GM21786 (cell line): Measurements from ENCODE around the gene LASP1.

ENCODE experiments used
- ATAC-seq: cut with Tn5 transposase; IDR thresholded peaks from one replicate; pipeline ENCODE4 v1.9.1; 2021; ENCODE audit not compliant: unreplicated experiment

Gene LASP1

GRCh38 chr17:38868817-38869525 lies 887 bp upstream of the LASP1 start:
- ATAC-seq = peak; percentile 39

DNA sequence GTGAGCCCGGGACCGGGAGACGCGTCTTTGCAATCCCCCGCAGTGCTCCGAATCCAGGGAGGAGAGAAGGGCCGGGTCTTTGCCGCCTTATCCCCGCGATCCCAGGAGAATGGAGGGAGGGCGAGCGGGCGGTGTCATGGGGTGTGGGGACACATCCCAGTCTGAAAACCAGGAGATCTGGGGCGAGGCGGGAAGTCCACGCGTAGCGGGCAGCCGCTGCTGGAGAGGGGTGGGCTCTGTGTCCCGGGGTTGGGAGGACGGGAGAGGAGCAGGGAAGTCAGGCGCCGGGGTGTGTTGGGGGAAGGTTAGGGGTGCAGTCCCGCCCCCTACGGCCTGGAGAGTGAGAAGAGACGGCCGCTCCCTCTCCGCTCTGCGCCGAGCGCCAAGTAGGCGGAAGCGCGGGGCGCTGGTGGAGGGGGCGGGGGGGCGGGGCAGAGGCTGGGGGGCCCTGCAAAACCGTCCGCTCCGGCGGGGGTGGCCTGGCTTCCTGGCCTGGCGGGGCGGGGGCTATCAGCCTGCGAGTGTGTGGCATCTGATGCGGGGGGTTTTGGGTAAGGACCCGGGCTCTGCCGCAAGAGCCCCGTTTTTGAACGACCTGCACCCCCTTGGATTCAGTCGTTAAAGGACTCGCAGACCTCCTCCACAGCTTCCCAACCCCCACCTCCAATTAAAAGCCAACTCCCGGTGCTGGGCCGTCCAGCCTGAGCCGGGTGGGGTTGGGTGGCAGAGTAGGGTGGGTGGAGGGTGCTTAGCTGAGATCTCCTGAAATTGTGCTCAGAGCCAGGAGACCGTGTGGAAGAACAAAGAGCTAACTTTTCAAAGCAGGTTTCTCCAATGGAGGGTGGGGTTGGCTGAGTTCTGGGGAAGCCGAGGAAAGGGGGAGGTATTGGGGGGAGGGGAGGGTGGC lies 654 bp downstream of the LASP1 start:
- no peak for ATAC-seq

GRCh38 chr17:38871247-38872015 lies 1.6 kb downstream of the LASP1 start:
- no peak for ATAC-seq

DNA sequence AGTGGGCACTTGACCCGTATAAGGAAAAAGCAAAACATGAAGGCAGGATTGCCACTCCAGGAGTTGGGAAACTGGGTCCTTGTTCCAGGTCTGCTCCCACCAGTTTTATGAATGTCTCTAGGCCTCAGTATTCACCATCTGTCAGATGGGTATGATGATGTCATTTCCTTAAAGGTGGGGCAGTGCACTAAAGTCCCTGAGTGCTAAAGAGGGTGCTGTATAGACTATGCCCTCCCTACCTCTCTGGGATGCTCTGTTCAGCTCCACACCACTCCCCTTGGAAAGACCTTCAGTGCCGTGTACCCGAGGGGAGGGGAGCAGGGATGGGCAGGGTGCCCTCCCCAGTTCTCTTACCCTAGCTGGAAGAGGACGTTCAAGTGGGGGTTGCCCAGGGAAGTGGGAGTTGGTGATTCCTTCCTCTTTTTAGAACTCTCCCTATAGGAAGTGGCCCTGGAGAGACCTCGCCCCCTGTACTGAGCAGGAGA lies 2.2 kb downstream of the LASP1 start:
- ATAC-seq = no peak

- no peak for ATAC-seq
These were observed 3.0 kb downstream of the LASP1 start for GRCh38 chr17:38872671-38873385.

DNA sequence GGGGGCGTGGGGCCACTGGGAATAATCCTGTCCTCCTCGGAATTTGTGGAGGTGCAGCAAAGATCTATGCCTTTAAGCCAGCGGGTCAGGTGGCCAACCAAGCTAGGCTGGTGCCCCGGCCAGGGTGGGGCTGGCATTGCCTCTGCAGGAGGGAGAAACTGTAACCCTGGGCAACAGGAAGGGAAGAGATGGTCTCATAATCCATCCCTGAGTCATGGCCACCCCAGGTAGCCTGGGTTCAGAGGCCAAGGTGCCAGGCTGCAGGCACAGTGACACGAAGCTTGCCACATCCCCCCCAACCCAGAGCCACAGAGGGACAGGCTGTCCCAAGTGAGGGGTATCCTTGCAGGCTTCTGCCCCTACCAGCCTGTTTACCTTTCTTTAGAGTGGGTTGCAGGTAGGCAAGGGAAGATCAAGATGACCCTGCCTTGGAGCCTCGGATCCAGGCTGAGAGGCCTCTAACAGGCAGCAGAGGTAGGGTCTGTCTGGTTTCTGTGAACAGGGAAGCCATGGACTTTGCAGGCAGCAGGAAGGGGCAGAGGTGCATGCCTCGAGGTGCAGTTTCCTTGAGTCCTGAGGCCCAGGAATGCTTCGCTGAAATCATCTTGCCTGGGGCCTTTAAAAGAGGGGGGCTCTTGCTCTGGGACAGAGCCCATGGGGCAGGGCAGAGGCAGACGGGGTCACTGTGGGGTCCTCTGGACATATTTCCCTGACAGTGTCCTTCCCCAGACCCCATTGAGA lies 4.0 kb downstream of the LASP1 start:
- ATAC-seq = no peak

DNA sequence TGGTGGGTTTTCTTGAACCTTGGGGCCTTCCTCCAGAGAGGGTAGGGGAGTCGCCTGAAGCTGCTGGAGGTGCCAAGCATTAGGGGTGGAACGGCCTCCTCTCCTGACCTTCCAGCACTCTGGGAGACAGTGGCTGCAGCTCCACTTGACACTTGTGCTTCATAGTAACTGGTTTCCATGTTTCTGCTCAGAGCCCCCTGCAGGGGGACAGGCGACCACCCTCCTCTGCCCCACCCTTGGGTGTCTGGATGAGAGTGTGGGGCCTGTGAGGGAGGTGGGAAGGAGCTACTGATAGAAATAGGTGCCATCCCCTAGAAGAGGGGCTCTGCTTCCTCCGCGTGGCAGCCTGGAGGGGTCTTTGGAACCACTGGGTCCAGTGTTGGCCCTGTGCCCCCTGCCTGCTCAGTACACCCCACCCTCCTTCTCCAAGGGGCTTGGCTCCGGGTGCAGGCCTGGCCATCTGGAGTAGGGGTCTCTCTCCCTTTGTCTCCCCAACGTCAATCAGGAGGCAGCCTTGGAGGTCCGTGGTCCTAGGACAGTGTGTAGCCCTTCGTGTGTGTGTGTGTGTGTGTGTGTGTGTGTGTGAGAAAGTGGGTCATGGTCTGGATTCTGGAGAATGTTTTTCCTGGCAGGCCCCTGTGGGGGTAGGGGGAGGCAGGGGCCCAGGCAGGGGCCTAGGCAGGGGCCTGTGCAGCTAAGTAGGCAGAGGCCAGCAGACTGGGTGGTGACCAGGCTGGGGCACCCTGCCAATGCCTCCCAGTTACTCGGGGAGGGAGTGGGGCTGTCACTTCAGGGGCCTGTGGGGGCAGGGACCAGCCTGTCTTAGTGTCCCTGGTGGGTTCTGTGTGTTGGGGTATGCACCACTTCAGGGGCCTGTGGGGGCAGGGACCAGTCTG lies 4.9 kb downstream of the LASP1 start:
- ATAC-seq = no peak

GRCh38 chr17:38875477-38876075 lies 5.7 kb downstream of the LASP1 start:
- no peak for ATAC-seq

GRCh38 chr17:38877130-38877851 lies 7.4 kb downstream of the LASP1 start:
- no peak for ATAC-seq

DNA sequence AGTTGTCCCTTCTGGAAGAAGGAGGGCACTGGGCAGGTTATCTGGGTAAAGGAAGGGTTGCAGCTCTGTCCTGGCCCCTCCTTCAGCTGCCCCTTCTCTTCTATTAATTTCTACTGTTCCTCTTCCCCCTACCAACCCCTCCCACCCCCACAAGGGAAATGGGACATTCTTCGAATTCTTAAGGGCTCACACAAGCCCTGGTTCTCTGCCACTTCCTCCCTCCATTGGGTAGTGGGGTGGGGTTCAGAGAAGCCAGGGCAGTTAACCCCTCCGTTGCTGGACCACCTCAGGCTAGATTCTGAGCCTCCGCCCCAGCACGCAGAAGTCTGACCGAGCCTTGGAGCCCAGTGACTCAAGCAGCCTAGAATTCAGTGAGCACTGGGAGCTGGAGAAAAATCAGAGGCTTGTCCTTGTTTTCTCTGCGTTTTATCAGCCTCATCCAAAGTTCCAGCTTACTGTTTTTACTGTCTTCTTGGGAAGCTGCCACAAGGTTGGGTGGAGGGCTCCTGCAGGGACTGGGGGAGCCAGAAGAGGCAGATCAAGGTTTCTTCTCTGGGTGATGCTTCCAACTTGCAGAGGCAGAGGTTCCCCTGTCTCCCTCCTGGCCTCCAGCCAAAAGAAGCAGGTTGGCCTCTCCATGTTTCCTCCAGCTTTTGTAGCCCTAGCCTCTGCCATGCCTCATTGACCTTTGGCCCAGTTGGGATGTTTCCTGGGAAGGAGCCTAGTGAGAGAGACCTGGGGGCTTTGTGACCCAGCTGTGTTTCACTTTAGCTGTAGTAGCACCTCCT lies 10.2 kb downstream of the LASP1 start:
- ATAC-seq = no peak

GRCh38 chr17:38881600-38882191 lies 11.8 kb downstream of the LASP1 start:
- ATAC-seq = no peak

DNA sequence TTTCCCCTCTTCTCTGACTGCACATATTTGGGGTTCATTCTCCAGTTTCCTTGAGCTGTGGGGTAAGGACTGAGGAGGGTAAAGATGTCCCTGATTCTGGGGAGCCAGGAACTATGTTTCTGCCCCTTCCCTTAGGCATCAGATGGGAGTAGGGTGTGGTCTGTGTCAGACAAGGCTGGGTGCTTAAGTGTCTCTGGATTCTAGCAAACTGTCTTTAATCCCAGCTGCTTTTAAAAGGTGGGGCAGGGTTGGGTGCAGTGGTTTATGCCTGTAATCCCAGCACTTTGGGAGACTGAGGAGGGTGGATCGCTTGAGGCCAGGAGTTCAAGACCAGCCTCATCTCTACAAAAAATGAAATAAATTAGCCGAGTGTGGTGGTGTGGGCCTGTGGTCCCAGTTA lies 13.0 kb downstream of the LASP1 start:
- ATAC-seq = no peak

DNA sequence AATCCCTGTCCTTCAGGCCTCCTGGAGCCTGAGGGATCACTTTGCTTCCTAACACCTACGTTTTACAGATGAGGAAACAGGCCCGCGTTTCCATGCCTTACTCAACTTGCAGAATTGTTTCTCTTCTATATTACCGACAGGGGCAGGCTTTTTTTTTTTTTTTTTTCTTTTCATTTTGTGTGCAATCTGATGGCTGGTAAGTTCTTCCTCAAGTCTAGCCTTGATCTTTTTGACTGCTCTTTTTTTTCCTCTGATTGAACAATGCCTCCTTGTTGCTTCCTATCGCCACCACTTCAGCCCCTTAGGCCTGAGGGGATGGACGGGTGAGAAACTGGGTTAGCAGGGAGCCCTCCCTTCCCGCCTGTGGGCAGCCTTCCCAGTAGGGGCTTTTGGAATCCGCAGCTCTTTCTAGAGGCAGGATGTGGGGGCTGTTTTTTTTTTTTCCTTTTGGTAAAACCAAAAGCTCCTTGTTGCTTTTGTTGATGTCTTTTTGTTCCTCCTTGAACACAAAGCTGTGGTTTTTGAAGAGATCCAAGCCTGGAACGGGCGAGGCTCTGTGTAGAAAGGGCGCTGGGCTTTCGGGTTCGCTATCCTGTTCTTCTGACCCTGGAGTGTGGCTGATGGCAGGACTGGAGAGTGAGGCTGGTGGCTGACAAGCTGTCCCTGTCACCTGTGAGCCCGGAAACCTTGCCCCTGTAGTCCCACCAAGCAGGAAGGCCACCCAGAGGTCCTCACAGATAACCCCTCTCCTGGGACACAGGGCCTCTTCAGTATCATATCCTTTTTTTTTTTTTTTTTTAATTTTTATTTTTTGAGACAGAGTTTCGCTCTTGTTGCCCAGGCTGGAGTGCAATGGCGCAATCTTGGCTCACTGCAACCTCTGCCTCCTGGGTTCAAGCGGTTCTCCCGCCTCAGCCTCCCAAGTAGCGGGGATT lies 14.0 kb downstream of the LASP1 start:
- no peak for ATAC-seq

DNA sequence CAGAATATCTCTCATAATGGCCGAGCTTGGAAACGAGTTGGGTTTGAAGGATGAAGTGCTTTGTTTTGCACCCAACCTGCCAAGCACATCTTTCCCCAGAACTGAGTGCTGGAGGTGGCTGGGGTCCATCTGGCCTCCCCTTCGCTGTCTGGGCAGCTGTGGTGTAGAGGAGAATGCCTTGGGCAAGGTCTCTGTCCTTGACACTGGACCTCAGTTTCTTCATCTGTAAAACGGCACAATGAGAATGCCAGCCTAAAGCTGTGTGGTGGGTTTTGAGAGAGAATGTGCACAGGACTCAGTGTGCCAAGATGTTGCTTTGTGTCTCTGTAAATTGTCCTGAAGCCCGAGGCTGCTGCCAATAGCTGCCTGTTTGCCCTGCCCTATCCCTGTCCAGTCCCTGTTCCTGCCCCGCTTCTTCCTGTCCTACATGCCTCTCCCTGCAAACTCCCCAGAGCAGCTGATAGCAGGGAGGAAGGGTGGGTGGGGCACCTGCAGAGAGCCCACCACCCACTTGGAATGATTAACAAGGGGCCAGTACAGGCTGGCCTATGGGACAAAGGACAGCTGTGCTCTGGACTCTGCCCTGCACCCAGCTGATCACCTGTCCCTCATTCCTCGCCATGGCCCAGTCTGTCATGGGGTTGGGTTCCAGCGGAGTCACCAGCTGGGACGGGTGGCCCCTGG lies 15.3 kb downstream of the LASP1 start:
- no peak for ATAC-seq
